ENCODE measurements around the gene NSL1. TPM values are rescaled to one million over a fixed set of nuclear protein-coding genes. Genes with fewer than 3 reads are reported as not detected.

NSL1 gene
- total RNA-seq, 1 donor from 2014 or later: 28.7 TPM

DNA sequence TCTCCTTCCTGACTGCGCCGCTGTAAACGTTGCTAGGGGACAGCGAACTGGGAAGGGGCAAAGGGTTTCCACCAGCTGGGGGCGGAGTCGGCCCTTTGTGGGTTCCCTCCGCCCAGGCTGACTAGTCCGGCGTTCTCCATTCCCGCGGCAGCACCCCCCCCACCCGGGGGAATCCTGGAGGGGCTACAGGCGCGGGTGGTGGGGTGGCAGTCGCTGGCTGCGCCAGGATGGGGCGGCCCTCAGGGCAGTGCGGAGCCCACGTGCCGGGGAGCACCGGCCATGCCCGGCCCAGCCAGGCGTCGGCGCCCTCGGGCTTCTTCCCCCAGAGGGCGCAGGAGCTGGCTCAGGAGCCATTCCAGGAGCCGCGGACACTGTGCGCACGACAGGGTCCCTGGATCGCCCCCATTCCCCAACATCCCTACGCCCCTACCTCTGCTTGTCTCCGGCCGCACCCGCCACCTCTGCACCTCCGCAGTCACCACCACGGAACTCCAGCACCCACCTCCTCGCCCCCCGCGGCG, 92.4 kb downstream of the NSL1 start:
- TF ChIP-seq, protein P1, sequence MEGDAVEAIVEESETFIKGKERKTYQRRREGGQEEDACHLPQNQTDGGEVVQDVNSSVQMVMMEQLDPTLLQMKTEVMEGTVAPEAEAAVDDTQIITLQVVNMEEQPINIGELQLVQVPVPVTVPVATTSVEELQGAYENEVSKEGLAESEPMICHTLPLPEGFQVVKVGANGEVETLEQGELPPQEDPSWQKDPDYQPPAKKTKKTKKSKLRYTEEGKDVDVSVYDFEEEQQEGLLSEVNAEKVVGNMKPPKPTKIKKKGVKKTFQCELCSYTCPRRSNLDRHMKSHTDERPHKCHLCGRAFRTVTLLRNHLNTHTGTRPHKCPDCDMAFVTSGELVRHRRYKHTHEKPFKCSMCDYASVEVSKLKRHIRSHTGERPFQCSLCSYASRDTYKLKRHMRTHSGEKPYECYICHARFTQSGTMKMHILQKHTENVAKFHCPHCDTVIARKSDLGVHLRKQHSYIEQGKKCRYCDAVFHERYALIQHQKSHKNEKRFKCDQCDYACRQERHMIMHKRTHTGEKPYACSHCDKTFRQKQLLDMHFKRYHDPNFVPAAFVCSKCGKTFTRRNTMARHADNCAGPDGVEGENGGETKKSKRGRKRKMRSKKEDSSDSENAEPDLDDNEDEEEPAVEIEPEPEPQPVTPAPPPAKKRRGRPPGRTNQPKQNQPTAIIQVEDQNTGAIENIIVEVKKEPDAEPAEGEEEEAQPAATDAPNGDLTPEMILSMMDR (IDR thresholded peaks at IDR 0.05): peak; percentile 65
- H3K4me3 Mint-ChIP-seq (ENCODE audit: unreplicated experiment): peak overlapping the region; percentile 71
- peak overlapping the region; percentile 53 for H3K27ac Mint-ChIP-seq (ENCODE audit: unreplicated experiment)
- peaks cover 9% of the 10 kb centered on the region for H3K4me1 Mint-ChIP-seq (ENCODE audit: unreplicated experiment)
- H3K9me3 Mint-ChIP-seq (ENCODE audit: unreplicated experiment): no peaks in the 10 kb centered on the region
- H3K27me3 Mint-ChIP-seq (ENCODE audit: unreplicated experiment): peaks cover 14% of the 10 kb centered on the region
- no peaks in the 10 kb centered on the region for H3K36me3 Mint-ChIP-seq (ENCODE audit: unreplicated experiment)
- peak; percentile 83 for DNase-seq (ENCODE audit: extremely low spot score, unreplicated experiment)

DNA sequence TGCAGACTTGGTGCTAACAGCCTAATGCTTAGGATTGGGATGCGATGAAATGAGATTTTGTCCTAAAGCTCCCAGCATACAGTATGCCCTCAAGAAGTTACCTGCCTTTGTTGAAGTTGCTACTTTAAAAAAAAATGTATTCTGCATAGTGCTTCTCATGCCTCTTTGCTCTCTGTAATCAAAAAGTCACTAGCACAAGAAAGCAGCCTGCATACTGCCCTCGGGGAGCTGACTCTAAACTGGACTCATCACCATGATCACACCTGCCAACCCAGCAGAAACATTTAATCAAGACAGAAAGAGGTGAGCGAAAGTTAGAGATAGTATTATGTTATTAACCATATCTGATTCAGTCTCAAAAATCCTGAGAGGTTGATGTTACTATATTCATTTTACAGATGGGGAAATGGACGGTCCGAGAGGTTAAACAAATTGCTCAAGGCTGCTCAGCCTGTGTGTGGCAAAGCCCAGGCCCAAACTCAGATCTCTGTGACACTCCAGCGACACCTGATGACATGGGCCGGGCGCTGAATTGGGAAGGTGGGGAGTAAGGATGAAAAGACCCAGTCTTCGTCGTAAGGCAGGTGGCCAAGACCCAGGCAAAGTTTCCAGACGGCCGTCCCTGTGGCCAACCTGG, 93.0 kb downstream of the NSL1 start:
- Mint-ChIP-seq H3K4me3 (ENCODE audit: unreplicated experiment) (peak overlapping the region; percentile 59), H3K27me3 (ENCODE audit: unreplicated experiment) (peaks cover 14% of the 10 kb centered on the region), H3K9me3 (ENCODE audit: unreplicated experiment) (no peaks in the 10 kb centered on the region), H3K27ac (ENCODE audit: unreplicated experiment) (no peak overlapping the region), H3K36me3 (ENCODE audit: unreplicated experiment) (no peaks in the 10 kb centered on the region), H3K4me1 (ENCODE audit: unreplicated experiment) (peaks cover 9% of the 10 kb centered on the region)
- TF ChIP-seq, protein P1 (IDR thresholded peaks at IDR 0.05): no peak
- peak; percentile 8 for DNase-seq (ENCODE audit: extremely low spot score, unreplicated experiment)

DNA sequence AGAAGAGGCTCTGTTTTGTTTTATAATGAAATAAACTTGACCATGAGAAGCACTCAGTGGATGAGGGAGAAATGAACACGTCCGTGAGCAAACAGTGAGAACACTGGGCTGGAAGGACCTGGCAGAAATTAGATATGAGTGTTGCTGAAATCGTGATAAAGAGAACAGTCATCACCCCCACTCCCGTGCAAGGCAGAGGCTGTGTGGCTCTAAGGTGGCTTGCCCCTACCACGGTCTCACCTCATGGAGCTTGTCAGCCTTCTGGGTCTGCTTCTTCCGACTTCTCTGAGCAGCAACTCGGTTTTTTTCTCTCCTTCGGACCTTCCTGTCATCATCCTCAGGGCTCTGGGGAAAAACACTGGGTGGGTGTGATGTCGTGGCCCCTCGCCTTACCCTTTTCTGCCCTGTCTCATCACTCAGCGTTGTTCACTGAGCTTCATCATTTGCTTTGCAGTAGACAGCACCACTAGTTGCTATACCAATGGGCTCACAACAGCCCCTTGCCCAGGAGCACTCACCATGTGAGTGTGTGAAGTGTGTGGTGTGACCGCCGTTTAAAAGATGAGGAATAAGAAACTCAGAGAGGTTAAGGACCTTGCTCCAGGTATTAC, 94.8 kb downstream of the NSL1 start:
- H3K4me3 Mint-ChIP-seq (ENCODE audit: unreplicated experiment): no peak overlapping the region
- peaks cover 9% of the 10 kb centered on the region for H3K4me1 Mint-ChIP-seq (ENCODE audit: unreplicated experiment)
- H3K36me3 Mint-ChIP-seq (ENCODE audit: unreplicated experiment): no peaks in the 10 kb centered on the region
- TF ChIP-seq, protein P1 (IDR thresholded peaks at IDR 0.05): no peak
- no peaks in the 10 kb centered on the region for H3K9me3 Mint-ChIP-seq (ENCODE audit: unreplicated experiment)
- peaks cover 14% of the 10 kb centered on the region for H3K27me3 Mint-ChIP-seq (ENCODE audit: unreplicated experiment)
- no peak overlapping the region for H3K27ac Mint-ChIP-seq (ENCODE audit: unreplicated experiment)
- DNase-seq (ENCODE audit: extremely low spot score, unreplicated experiment): peak; percentile 36

DNA sequence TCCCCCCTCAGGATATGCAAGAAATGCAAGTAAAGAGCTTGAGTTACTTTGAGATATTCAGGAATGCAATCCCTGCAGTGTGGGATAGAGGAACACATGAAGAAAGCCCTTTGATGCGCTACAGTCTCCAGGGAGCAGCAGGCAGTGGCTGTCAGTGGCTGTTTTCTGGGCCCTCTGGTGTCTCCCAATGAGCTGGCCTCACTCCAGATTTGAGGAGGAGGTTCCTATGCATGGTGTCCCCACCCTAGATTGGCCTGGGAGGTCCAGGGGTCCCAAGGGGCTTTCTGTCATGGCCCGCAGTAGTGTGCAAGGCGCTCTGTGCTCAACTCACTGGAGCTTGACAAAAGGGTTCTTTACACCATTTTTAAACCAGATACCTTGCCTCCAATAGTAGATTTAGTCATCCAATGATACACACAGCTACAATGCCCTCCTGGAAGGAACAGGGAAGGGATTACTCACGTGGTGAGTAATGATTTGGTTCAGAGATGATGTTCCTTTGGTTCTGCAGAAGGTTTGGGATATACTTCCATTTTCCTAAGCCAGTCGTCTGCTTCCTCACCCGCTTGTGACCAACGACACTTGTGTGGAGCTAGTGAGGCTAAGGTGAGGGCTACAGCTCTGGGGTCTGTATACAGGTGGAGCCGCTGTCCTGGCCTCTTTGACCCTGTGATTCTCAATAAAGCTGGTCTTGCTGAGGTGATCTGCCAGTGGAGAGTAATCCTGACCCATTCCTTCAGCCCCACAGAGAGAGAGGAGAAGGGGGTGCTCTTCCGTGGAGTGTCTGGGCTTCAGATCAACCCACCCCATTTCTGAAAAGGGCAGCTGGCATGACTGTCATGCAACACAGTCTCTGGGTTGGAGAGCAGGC, 98.6 kb downstream of the NSL1 start:
- H3K4me1 Mint-ChIP-seq (ENCODE audit: unreplicated experiment): no peaks in the 10 kb centered on the region
- peak; percentile 48 for DNase-seq (ENCODE audit: extremely low spot score, unreplicated experiment)
- TF ChIP-seq, protein P1 (IDR thresholded peaks at IDR 0.05): no peak
- H3K9me3 Mint-ChIP-seq (ENCODE audit: unreplicated experiment): no peaks in the 10 kb centered on the region
- H3K4me3 Mint-ChIP-seq (ENCODE audit: unreplicated experiment): no peak overlapping the region
- H3K27me3 Mint-ChIP-seq (ENCODE audit: unreplicated experiment): peaks cover 9% of the 10 kb centered on the region
- H3K27ac Mint-ChIP-seq (ENCODE audit: unreplicated experiment): no peak overlapping the region
- H3K36me3 Mint-ChIP-seq (ENCODE audit: unreplicated experiment): no peaks in the 10 kb centered on the region

All from osteocyte (in vitro differentiated cells).